Femur (tissue), 1 donor: Measurements from ENCODE around the gene IFNA1.
"Not testable (repeated sequence)": the region's sequence is repeated elsewhere in the genome, so short reads cannot be mapped to it uniquely, and the experiment has no call there.

Source experiments
- DNase-seq: peaks from one replicate; pipeline ENCODE4 v3.0.0-alpha.2; 2017

IFNA1 gene

DNA sequence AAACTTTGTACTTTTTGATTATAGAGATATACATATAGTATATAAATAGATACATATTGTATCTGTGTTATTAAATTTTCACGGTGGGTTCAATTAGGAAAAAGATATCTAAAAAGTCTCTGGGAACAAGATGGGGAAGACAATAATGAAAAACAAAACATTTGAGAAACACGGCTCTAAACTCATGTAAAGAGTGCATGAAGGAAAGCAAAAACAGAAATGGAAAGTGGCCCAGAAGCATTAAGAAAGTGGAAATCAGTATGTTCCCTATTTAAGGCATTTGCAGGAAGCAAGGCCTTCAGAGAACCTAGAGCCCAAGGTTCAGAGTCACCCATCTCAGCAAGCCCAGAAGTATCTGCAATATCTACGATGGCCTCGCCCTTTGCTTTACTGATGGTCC is at the start of gene IFNA1:
Gene IFNA1, plus strand, starts transcription at position 301 of the 400 bp plus-strand sequence. Its CDS starts 69 bp downstream, at position 370.
- DNase-seq, result no peak

DNA sequence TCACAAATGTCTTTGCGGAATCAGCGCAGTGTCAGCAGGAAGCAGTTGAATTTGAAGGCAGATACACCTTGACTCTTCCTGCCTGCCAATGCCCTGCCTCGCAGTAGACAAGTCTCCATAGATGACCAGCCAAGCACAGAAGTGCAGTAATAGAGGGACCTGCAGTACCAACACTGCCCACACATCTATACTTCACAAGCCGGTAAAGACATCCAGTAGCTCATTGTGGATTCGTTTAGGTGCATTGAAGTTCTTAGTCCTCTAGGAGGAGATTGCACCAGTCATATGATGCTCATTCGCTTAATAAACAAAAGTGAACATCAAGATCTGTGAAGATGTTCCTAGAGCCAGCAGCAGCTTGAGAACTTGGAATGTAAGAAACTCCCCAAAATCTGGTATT is 48.0 kb upstream of the IFNA1 start:
- no peak for DNase-seq

DNA sequence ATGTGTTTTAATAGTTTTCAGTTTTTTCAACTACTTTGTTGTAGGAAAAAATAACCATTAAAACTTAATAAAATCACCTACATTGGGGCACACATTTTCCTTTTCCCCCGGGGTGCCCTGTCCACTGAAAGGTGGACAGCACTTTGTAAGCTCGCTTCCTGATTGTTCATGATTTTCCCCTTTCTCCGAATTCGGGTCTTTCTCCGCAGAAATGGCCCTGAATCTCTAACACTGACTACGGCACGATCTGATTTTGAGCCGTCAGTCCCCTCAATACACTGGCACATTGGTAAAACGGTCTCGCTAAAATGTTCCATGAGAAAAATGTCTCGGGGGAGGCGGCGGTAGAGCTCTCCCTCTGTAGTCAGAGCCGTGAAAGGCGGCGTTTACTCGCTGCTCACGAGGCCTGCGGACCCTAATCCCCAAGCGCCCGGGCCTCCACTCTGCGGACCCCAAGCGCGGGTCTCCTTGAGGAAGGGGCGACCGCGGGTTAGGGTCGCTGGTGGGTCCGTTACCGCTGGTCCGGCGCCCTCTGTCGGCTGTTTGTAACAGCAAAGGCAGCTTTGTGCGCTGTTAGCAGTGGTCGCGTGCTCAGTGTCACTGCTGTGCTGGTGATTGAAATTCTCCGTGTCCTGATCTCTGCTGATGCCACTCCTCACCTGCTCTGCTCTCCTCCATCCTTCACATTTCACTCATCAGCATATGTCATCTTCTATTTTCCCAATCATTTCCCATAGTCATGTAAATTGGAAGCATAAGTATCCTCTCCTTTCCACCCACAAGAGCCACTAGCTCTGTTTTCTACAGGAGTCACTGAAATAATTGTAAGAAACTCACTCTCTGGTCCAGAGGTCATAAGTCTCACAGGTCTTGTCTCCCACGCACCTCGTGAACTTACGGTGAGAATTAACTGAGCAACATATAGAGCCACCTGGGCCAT is 44.2 kb upstream of the IFNA1 start:
- DNase-seq, result peak; percentile 47

DNA sequence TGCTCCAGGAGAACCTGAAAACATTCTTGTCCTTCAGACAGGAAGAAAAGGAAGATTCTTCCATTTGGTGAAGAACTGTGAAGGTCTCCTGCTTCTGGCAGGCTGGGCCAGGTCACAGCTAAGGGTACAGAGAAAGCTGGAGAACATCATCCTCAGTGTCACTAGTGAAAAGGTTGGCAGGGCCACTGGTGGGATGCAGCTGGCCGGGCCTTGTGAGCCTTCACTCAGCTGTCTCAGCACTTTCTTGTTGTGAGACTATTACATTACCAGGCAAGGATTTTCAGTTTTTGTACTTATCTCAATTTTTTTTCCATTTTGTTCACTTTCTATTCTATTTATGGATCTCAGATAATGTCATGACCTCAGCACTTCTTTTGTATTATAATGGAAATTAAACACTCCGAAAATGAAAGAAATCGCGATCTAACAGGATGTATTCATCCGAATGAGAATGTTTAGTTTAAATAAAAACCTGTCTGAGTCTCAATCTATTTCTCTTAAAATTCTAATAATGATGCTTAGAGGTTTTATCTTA is 41.2 kb upstream of the IFNA1 start:
- DNase-seq, result no peak

DNA sequence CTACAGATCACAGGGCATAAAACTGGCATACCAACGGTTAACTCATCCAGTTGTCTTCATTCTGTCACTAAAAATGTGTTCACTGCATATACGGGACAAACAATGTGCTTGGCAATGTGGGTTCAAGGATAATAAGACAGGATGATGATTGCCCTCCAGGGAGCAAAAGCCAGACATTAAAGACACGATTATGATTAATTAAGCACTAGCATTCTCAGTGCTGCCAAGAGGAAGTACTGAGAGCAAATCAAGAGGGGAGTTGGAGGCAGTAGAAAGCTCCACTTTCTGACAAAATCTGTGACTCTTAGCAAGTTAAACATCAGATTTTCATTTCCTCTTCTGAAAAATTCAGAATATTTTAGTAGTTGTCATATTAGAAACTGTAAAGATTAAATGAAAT is 40.3 kb upstream of the IFNA1 start:
- DNase-seq, result no peak

DNA sequence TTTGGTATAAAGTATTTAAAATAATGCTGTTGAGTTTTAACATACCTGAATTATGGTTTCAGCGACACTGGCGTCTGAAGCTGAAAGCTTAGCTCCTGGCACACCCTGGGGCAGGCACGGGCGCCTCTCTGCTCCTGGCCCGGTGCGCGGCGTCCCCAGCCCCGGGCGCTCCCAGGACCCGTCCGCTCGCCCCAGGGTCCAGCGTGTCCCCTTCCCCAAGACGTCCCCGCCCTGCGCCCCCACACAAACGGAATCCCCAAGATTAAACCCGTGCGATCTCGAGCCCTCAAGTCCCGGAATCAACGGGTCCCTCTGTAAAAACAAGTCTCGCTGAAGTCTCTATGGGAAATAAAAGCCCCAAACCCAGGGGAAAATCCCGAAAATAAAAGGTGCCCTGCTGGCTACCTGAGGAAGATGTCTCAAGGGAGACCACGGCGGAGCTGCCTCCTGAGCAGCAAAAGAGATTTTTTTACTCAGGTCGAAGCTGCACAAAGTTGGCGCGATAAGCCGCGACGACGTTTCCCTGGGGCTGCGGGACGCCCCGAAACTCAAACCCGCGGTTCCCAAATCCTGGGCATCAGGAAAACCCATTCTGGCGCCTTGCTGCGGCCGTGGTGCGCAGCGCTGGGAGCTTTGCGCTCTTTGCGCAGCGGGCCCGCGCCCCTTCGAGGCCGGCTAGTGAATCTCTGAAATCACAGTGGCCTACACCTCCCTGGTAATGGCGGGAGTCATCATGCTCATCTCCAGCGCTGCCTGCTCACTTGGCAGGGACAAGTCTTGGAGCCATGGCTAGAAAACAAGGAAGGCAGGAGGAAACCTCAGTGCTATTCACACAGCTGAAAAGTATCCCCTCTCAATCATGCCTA is 37.6 kb upstream of the IFNA1 start:
- no peak for DNase-seq

DNA sequence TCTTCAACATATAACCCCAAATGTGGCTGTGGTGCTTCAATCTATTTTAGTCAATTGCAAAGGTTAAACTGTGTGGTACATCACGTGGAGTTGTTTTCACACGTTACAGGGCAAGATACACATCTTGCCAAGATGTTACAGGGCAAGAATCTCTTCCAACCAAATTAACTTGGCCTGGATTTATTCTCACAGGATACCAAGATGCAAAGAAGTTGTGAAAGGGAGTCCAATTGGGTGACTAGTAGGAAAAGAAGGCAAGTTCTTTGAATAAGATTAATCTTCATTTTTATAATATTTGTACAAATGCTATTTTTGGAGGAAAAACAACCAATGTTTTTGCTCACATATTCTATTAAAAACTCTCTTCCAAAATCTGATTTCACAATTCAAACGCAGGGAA is 36.1 kb upstream of the IFNA1 start:
- DNase-seq, result no peak

DNA sequence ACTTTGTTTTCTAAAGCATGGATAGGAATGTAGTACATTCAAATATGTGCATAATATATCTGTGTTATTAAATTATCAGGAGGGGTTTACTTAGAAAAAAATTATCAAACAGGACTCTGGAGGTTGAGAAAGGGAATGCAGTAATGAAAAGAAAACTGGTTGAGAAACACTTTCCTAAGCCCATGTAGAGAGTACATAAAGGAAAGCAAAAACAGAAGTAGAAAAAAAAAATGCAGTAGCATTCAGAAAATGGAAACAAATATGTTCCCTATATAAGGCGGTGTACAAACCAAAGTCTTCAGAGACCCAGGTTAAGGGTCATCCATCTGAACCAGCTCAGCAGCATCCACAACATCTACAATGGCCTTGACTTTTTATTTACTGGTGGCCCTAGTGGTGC is 31.4 kb upstream of the IFNA1 start, which contains the start of gene IFNA8:
Gene IFNA8, plus strand, starts transcription at position 301 of the 400 bp plus-strand sequence. Its CDS starts 60 bp downstream, at position 361.
- DNase-seq, result no peak

DNA sequence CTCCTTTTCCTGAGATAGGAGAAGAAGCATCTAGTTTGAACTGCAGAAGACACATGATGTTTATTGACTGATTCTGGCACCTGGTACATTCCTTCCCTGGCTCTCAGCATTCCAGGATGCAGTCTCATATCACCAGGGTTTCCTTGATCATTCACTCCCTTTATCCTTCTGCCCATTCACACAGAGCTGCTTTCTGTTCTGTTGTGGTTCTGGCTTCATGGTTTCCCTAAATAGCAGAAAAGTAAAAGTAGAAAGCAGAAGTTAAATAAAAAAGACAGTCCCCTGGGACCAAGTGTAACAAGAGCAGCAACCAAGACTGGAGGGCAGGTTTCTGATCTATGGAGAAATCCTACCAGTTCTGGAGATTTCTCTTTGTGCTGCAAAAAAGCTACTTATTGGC is 28.1 kb upstream of the IFNA1 start:
- DNase-seq, result no peak

DNA sequence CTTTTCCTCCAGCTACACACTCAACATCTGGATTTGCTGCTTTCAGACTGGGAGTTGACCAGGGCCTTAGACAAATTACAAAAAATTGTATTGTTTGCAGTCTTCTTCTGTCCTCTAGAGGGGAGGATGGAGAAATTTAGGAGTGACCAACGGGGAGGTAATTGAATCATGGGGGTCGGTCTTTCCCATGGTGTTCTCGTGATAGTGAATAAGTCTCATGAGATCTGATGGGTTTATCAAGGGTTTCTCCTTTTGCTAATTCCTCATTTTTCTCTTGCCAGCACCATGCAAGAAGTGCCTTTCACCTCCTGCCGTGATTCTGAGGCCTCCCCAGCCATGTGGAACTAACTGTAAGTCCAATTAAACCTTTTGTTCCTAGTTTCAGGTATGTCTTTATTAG is 27.1 kb upstream of the IFNA1 start:
- DNase-seq, result no peak

DNA sequence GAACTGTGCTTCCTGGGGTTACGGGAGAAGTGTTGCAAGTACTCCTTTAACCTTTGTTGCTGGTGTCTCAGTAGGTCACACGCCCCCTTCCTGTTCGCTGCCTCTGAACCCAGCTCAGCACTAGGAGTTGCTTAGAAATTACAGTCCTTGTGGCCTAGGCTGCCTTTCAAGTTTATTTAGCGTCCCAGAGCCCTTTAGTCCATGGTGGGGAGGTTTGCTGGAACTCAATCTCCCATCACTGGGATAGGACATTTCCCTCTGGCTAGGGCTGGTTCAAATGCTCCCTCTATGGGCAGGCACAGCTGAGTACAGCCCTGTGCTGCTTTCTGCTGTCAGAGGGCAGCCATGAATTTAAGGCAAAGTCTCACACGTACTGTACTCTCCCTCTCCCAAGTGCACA is 26.6 kb upstream of the IFNA1 start:
- no peak for DNase-seq

DNA sequence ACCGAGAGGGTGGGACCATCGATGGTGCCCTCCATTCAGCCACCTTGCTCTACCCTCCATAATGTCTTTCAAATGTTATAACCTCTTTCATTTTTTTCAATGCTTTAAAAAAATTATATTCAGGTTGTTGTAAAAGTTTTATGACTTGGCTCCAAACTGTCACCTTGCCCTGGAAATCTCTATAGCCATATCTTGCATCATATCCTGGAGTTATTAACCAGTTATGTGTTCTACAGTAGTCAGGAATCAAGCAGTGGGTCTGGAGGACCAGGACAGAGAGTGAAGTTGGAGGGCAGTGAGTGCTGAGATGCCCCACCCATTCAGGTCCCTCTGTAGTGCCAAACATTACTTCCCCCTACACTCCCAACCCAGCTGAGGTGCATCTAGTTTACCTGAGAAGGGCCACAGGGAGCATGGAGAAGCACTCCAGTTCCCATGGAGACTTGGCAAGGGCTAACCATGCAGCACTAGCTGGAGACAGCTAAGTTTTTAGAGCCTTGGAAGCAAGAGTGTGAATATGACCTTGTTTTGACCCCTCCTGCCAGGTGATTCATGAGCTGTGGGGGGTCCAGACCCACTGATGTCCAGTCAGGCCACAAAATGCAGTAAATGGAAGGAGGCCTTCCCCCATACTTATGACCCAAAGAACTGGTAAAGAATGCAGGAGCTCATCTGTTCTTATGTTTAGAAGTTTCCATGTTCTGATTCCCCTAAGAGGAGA is 25.9 kb upstream of the IFNA1 start:
- DNase-seq, result no peak

DNA sequence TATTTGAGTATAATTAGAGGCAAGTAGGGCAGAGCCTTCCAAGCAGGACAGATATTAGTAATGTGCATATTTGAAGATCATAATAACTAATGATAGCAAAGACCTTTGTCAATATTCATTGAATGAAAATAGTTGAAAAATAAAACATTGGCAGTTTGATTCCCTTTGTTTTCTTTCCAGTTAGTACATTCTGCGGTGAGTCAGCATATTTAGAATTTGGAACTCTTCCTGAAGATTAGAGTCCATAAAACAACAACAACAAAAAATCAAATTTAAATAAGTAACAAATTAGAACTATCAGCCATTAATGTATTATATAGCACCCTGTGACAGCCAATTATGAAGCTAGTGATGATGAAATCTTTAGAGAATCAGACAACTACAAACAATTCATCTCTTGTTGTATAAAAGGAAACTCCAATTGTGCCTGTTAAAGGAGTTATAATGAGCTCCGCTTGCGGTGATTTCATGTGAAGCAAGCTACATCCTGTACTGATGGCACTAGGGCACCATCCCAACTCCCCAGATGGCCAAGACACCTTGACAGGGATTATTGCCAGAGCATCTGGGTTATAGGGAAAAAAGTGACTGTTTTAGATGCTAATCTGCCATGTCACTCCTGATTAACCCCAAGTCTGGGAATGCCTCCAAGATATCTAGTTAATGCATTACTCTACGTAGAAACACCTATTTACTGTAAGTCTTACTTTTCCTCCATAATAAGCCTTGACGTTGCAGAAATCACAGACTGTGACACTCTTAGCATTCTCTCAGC is 24.6 kb upstream of the IFNA1 start:
- no peak for DNase-seq

DNA sequence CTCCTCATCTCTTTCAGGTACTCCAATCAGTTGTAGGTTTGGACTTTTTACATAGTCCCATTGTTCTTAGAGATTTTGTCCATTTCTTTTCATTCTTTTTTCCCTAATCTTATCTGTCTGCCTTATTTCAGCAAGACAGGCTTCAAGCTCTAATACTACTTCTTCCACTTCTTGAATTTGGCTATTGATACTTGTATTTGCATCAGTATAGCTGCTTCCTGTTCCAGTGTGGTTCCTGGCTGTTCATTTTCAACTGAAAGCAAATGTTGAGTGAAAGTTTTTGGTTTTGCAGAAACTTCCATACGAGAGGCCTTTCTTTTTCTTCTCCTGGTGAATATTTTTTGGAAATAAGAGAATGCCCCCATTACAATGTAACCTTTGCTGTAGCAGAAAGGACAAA is 12.0 kb upstream of the IFNA1 start:
- DNase-seq, result no peak

DNA sequence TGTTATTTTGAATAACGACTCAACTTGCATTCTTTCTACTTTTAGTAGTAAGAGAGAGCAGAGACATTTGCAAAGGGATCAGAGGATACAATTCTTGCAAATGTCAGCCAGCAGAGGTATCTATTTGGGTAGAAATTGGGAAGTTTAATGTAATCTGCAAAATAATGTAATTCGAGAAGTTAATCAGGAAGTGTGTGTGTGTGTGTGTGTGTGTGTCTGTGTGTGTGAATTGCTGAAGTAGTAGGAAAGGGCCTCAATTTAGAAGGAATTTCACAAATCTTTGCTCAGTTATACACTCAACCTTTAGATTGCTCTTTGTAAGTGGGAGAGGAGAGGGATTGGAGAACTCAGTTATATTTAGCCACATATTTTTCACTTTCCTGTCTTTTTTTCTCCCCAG is 11.0 kb upstream of the IFNA1 start:
- no peak for DNase-seq

DNA sequence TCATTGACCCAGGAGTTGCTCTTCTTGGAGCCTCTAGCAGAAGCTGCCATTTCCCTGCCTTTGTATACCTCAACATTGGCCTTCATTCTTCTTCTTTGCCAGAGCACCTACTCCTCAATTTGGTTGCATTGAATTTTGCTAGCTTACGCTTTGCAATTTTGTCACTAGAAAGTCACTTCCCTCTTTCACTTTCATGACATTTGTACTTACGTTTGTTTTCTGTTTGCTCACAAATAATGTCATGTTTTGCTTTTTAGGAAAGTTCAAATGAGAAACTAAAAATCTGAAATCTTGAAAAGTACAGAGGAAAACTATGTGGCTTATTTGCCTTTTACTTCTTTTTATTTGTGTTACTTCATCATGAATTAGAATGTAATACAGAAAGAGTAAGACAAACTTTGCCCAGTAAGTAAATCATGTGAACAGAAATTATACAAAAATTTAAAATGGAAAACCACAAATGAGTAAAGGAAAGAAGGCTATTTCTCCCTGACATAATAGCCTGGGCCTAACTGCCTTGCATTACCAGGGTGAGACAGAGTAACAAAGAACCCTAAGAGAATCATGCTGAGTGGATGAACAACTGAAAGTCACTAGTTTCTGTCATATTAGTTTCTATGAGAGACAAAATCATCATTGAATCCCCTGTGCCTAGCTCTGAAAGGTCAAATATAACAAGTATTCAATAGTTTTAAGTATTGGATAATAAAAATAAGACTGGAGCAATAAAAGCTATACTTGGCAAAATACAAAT is 7.4 kb upstream of the IFNA1 start:
- DNase-seq, result no peak

DNA sequence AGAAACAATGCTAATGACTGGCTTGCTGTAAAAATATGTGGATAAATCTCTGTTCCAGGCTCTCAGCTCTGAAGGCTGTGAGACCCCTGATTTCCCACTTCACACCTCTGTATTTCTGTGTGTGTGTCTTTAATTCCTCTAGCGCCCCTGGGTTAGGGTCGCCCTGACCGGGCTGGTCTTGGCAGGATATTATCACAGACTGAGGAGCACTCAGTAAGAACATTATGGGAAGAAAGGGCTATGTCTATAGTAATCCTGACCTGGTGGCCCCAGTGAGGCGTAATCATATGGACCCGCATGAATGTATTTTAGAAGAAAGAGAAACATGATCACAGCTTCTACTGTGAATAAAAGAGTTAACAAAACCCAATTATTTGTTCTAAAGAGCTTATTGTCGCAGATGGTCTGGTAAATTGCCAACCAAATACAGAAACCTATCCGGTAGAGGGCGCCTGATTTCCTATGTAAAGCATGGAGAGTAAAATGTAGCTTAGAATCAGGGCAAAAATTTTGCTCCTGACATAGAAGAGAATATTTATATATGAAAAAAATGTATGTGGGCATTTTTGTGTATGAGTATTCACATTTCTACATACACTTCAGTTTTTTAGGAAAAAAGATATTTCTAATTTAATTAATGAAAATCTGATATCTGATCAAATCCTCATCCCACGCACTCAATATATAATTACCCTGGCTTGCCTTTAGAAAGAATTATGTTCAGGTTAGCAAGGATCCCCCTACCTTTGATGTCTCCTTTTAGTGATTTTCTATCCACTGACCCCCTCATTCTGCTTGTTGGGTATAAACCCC is 5.8 kb upstream of the IFNA1 start:
- DNase-seq, result no peak

DNA sequence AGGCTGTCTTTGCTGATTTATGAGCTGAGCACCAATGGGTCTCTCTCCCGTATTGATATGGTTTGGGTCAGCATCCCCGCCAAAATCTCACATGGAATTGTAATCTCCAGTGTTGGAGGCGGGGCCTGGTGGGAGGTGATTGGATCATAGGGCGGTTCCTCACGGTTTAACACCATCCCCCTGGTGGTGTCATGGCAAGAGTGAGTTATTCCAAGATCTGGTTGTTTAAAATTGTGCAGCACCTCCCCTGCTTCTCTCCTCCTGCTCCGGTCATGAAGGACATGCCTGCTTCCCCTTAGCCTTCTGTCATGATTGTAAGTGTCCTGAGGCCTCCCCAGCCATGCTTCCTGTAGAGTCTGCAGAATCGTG is 5.2 kb upstream of the IFNA1 start:
- not testable (repeated sequence) for DNase-seq

DNA sequence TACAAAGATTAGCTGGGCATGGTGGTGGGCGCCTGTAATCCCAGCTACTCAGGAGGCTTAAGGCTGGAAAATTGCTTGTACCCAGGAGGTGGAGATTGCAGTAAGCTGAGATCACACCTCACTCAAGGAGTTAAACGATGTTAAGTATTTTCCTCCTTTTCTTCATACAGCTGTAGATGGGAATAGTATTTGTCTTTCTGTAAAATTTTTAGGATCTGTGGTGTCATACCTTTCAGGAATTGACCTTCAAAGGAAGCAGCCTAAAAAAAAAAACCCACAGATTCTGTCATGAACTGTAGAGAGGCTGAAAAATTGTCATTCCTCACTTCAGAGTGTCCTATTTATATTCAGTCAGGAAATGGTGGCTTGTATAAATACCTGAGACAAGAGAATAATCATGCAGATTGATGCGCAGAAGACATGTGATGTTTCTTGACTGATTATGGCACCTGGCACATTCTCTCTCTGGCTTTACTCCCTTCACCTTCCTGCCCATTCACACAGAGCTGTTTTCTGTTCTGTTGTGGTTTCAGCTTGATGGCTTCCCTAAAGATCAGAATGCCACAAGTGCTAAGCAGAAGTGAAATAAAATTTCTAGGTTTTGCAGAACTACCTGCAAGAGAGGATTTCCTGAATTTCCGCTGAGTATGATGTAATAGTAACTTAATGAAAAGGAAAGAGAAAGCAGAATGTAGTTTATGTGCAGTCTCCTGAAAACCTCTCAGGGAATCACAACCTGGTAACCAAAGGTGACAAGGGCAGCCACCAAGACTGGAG is 3.8 kb downstream of the IFNA1 start:
- DNase-seq, result no peak

DNA sequence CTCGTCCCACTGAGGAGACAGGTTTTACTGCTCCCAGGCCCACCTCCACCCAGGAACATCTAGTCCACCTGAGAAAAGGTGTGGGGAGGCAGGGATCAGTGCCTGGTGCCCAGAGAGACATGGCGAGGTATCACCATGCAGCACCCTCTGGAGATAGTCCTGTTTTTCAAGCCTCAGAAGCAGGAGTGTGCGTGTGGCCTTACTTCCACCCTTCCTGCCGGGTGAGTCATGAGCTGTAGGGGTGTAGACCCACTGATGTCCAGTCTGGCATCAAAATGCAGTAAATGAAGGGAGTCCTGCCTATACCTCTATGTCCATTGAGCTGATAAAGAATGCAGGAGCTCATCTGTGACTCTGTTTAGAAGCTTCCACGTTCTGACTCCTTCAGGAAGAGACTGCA is 9.1 kb downstream of the IFNA1 start:
- DNase-seq, result not testable (repeated sequence)
